Neural crest cell (in vitro differentiated cells): ENCODE measurements around the gene MFSD2A. TPM values are rescaled to one million over a fixed set of nuclear protein-coding genes. Genes with fewer than 3 reads are reported as not detected.
"Not testable (repeated sequence)": the region's sequence is repeated elsewhere in the genome, so short reads cannot be mapped to it uniquely, and the experiment has no call there.

Experiments used
- DNase-seq: peaks from one replicate; pipeline ENCODE4 v3.0.0; 2021; ENCODE audit warnings: low read depth, mixed read lengths, low spot score
- H3K27ac Mint-ChIP-seq: one replicate; pipeline ENCODE4 v1.8.0; 2021; ENCODE audit warnings: mild to moderate bottlenecking, mixed read lengths; ENCODE audit not compliant: unreplicated experiment
- H3K27me3 Mint-ChIP-seq: 2 replicates; pipeline ENCODE4 v1.8.0; 2021; ENCODE audit warnings: low read depth, mild to moderate bottlenecking, mixed read lengths
- H3K36me3 Mint-ChIP-seq: 2 replicates; pipeline ENCODE4 v1.8.0; 2021; ENCODE audit warnings: low read depth, mild to moderate bottlenecking, mixed read lengths
- H3K4me1 Mint-ChIP-seq: 2 replicates; pipeline ENCODE4 v1.8.0; 2021; ENCODE audit warnings: mixed read lengths
- H3K4me3 Mint-ChIP-seq: one replicate; pipeline ENCODE4 v1.8.0; 2021; ENCODE audit warnings: mild to moderate bottlenecking, mixed read lengths
- H3K9me3 Mint-ChIP-seq: 2 replicates; pipeline ENCODE4 v1.8.0; 2021; ENCODE audit warnings: mixed read lengths
- CTCF ChIP-seq: fragments of 200-600 bp; sonication (generic); conservative IDR thresholded peaks from 2 replicates; pipeline ENCODE4 v1.5.0; 2021; ENCODE audit warnings: antibody characterized with exemption, mild to moderate bottlenecking
- long read RNA-seq: library from polyadenylated mRNA; unstranded; transcript quantifications from one replicate; pipeline ENCODE4 v2.0.0, GENCODE V29; 2020
- total RNA-seq: library from RNA; stranded (reverse); gene quantifications from 2 replicates; pipeline ENCODE4 v1.2.1, GENCODE V29; 2021

The MFSD2A gene
- total RNA-seq: 20.9 and 23.8 TPM in 2 replicates
- long read RNA-seq, transcript MFSD2A-202 (14 exons, 2,154 nt): major isoform, 16 of 29 reads
- long read RNA-seq, partial matches to known transcripts: 7 of 29 reads
- long read RNA-seq, other reads (novel, unspliced or antisense): 6 of 29 reads

DNA sequence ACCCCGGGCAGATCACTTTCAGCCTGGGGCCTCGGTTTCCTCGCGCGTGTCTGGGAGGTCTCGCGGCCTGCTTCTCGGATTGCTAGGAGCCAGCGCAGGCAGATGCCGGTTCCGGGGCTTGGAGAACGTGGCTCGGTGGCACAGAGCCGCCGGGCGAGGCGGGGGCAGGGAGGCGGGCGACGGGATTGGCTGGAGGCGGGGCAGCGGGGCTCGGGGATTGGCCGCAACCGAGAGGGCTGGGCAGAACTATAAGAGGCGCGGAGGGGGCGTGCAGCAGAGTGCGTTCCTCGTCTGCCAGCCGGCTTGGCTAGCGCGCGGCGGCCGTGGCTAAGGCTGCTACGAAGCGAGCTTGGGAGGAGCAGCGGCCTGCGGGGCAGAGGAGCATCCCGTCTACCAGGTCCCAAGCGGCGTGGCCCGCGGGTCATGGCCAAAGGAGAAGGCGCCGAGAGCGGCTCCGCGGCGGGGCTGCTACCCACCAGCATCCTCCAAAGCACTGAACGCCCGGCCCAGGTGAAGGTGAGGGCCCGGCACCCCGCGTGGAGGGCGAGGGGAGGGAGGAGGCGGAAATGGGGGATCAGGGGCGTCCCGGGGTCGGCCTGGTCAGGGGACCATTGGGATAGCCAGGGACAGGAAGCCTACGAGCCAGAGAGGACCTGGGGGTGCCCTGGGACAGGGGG, at the start of gene MFSD2A:
Gene MFSD2A (plus strand): TSS at position 276 of the 677 bp plus-strand sequence. CDS start 148 bp downstream, at position 424.
- no peaks in the 10 kb centered on the region for H3K36me3 Mint-ChIP-seq
- H3K4me3 Mint-ChIP-seq: peak within 1 kb of the TSS; percentile 96
- DNase-seq: peak; percentile 91
- no peaks in the 10 kb centered on the region for H3K9me3 Mint-ChIP-seq
- peaks cover 4% of the 10 kb centered on the region for H3K27me3 Mint-ChIP-seq
- H3K27ac Mint-ChIP-seq: peak within 1 kb of the TSS; percentile 78
- peaks cover 38% of the 10 kb centered on the region for H3K4me1 Mint-ChIP-seq
- TF ChIP-seq CTCF: no peak

DNA sequence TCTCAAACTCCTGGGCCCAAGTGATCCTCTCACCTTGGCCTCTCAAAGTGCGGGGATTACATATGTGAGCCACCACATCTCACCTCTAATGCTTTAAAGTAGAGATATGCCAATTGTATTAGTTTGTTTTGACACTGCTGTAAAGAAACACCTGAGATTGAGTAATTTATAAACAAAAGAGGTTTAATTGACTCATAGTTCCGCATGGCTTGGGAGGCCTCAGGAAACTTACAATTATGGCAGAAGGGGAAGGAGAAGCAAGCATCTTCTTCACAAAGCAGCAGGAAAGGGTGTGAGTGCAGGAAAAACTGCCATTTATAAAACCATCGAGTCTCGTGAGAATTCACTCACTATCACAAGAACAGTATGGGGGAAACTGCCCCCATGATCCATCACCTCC, 49.8 kb upstream of the MFSD2A start:
- peaks cover 28% of the 10 kb centered on the region for H3K27me3 Mint-ChIP-seq
- H3K4me3 Mint-ChIP-seq: peak overlapping the region; percentile 78
- H3K4me1 Mint-ChIP-seq: peaks cover 9% of the 10 kb centered on the region
- no peak for DNase-seq
- peaks cover 14% of the 10 kb centered on the region for H3K9me3 Mint-ChIP-seq
- peaks cover 3% of the 10 kb centered on the region for H3K36me3 Mint-ChIP-seq
- TF ChIP-seq CTCF: no peak
- no peak overlapping the region for H3K27ac Mint-ChIP-seq

DNA sequence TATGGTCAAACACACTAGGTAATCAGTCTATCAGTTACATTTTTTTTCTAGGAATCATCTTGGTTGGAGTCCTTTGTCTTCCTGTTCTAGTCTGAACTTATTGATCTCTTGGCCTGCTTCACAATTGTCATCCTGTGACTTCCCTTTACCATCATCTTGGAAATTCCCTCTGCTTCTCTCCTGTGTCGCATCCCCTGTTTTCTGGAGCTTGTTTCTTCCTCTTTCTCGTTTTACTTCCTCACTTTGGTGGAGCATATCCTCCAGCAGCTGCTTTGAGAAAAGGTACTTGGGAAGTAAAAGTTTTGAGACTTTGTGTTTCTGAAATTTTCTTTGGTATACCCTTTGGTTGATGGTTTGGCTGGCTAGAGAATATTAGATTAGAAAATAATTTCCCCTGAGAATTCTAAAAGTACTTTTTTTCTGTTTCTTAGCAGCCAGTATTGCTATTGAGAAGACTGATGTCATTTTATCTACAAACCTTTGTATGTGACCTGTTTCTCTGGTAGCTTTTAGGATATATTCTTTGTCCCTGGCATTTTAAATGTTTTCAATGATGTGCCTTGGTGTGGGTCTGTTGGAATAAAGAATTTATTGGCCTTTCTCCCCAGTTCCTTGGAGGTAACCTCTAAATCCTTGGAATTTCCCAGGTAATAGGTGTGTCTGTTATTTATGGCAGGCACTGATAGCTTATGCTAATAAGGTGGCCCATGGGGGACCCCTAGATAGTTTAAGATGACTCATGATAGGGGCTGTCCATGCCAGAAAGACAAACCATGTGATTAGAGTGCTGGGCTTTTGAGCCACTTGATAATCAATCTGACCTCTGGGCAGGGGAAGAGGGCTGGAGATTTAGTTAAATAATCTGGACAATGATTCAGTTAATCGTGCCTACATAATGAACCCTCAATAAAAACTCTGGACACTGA, 47.2 kb upstream of the MFSD2A start:
- TF ChIP-seq CTCF: no peak
- Mint-ChIP-seq H3K9me3 (peaks cover 16% of the 10 kb centered on the region), H3K4me3 (no peak overlapping the region), H3K4me1 (no peaks in the 10 kb centered on the region), H3K27ac (no peak overlapping the region), H3K27me3 (peaks cover 19% of the 10 kb centered on the region), H3K36me3 (peaks cover 3% of the 10 kb centered on the region)
- no peak for DNase-seq

- Mint-ChIP-seq H3K27ac (no peak overlapping the region), H3K9me3 (peaks cover 16% of the 10 kb centered on the region), H3K27me3 (peaks cover 12% of the 10 kb centered on the region), H3K4me3 (no peak overlapping the region), H3K36me3 (peaks cover 3% of the 10 kb centered on the region), H3K4me1 (no peaks in the 10 kb centered on the region)
- no peak for DNase-seq
- TF ChIP-seq CTCF: no peak
Measured at GRCh38 chr1:39908534-39908933, 46.4 kb upstream of the MFSD2A start.

DNA sequence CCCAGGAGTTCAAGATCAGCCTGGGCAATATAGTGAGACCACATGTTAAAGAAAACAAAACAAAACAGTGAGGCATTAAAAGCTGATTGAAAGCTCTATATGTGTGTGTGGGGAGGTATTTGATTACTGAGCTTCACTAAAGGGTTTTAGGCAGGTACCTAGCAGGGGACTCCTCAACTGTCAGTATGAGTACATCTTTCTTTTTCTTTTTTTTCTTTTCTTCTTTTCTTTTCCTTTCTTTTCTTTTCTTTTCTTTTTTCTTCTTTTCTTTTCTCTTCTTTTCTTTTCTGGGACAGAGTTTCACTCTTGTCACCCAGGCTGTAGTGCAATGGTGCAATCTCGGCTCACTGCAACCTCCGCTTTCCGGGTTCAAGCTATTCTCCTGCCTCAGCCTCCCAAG, 44.7 kb upstream of the MFSD2A start:
- H3K27ac Mint-ChIP-seq: no peak overlapping the region
- H3K36me3 Mint-ChIP-seq: peaks cover 3% of the 10 kb centered on the region
- H3K4me3 Mint-ChIP-seq: no peak overlapping the region
- no peak for TF ChIP-seq CTCF
- H3K4me1 Mint-ChIP-seq: no peaks in the 10 kb centered on the region
- H3K27me3 Mint-ChIP-seq: peaks cover 2% of the 10 kb centered on the region
- DNase-seq: no peak
- H3K9me3 Mint-ChIP-seq: peaks cover 16% of the 10 kb centered on the region

GRCh38 chr1:39913136-39913535, 41.8 kb upstream of the MFSD2A start:
- not testable (repeated sequence) for H3K9me3 Mint-ChIP-seq, H3K4me1 Mint-ChIP-seq, H3K36me3 Mint-ChIP-seq, H3K27me3 Mint-ChIP-seq, DNase-seq, H3K4me3 Mint-ChIP-seq, H3K27ac Mint-ChIP-seq
